Loucy (cell line): ENCODE data around the gene HOXD8.

Experiments used
- EZH2phosphoT487 ChIP-seq: fragments of 200-600 bp; IDR thresholded peaks from 2 replicates; pipeline ENCODE4 v1.6.1; 2018; ENCODE audit warnings: antibody characterized with exemption, mild to moderate bottlenecking, moderate library complexity, borderline replicate concordance
- TF ChIP-seq, protein P1 (sequence below): fragments of 200-600 bp; sonication (generic); conservative IDR thresholded peaks from 2 replicates; pipeline ENCODE4 v1.5.1; 2014; ENCODE audit warnings: mild to moderate bottlenecking, antibody characterized with exemption, low read length

DNA sequence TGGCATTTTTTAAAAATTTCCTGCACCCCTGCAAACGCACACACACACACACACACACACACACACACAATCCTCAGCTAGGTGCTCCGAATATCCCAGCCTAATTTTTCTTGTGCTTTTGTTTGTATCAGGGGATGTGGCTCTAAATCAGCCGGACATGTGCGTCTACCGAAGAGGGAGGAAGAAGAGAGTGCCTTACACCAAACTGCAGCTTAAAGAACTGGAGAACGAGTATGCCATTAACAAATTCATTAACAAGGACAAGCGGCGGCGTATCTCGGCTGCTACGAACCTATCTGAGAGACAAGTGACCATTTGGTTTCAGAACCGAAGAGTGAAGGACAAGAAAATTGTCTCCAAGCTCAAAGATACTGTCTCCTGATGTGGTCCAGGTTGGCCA is 35.2 kb upstream of the HOXD8 start:
- TF ChIP-seq, protein P1, sequence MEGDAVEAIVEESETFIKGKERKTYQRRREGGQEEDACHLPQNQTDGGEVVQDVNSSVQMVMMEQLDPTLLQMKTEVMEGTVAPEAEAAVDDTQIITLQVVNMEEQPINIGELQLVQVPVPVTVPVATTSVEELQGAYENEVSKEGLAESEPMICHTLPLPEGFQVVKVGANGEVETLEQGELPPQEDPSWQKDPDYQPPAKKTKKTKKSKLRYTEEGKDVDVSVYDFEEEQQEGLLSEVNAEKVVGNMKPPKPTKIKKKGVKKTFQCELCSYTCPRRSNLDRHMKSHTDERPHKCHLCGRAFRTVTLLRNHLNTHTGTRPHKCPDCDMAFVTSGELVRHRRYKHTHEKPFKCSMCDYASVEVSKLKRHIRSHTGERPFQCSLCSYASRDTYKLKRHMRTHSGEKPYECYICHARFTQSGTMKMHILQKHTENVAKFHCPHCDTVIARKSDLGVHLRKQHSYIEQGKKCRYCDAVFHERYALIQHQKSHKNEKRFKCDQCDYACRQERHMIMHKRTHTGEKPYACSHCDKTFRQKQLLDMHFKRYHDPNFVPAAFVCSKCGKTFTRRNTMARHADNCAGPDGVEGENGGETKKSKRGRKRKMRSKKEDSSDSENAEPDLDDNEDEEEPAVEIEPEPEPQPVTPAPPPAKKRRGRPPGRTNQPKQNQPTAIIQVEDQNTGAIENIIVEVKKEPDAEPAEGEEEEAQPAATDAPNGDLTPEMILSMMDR, result no peak
- no peak for TF ChIP-seq EZH2phosphoT487
